Aortic smooth muscle cell (primary cell): ENCODE results near the gene PNO1. TPM values are rescaled to one million over a fixed set of nuclear protein-coding genes. Genes with fewer than 3 reads are reported as not detected.

Experiments used
- total RNA-seq: library from RNA; depleted of rRNA; stranded (reverse); fragments of >200 nt; gene quantifications from 2 replicates; pipeline ENCODE4 v1.2.3, GENCODE V29; 2014

Gene PNO1
- total RNA-seq: 11.1 and 12.4 TPM in 2 replicates

GRCh38 chr2:68157402-68158133, at the start of gene PNO1:
TSS of gene PNO1 (plus strand) at chr2:68157888. CDS start at chr2:68157935, 47 bp downstream.

Other genes with a start within 250 kb of the PNO1 start
- gene C1D, start 94.9 kb upstream of the PNO1 start, total RNA-seq: 12.9 and 19.5 TPM in 2 replicates
- gene PPP3R1, start 94.6 kb downstream of the PNO1 start, total RNA-seq: 17.7 and 24.1 TPM in 2 replicates
- gene CNRIP1, start 162.1 kb downstream of the PNO1 start, total RNA-seq: 23.8 and 26.1 TPM in 2 replicates
- gene PLEK, start 207.4 kb downstream of the PNO1 start, total RNA-seq: under 0.01 and 0.13 TPM in 2 replicates